H9 (cell line): ENCODE data around the gene IRS2. TPM values are rescaled to one million over a fixed set of nuclear protein-coding genes. Genes with fewer than 3 reads are reported as not detected.

ENCODE experiments used
- DNase-seq: peaks from one replicate; pipeline ENCODE4 v3.0.0-alpha.2; 2017
- H2AFZ ChIP-seq: one replicate; pipeline ENCODE4 v1.6.1; 2013; ENCODE audit warnings: mild to moderate bottlenecking, low read length, control low read depth, moderate library complexity
- H2AK5ac ChIP-seq: 2 replicates; pipeline ENCODE4 v1.6.1; 2013; ENCODE audit warnings: low read length, control low read depth, mixed read lengths; ENCODE audit not compliant: insufficient read length
- H2BK120ac ChIP-seq: one replicate; pipeline ENCODE4 v1.6.1; 2013; ENCODE audit warnings: low read depth, mild to moderate bottlenecking, low read length, control low read depth, inconsistent platforms; ENCODE audit not compliant: poor library complexity, severe bottlenecking
- H2BK12ac ChIP-seq: 2 replicates; pipeline ENCODE4 v1.6.1; 2013; ENCODE audit warnings: low read length, control low read depth, mixed read lengths, low read depth; ENCODE audit not compliant: insufficient read length
- H2BK15ac ChIP-seq: 2 replicates; pipeline ENCODE4 v1.6.1; 2013; ENCODE audit warnings: low read depth, low read length, control low read depth
- H2BK20ac ChIP-seq: one replicate; pipeline ENCODE4 v1.6.1; 2013; ENCODE audit warnings: low read depth, mild to moderate bottlenecking, low read length, control low read depth, inconsistent platforms; ENCODE audit not compliant: poor library complexity, severe bottlenecking
- H2BK5ac ChIP-seq: 2 replicates; pipeline ENCODE4 v1.6.1; 2013; ENCODE audit warnings: low read length, control low read depth, mixed read lengths; ENCODE audit not compliant: insufficient read length
- H3K14ac ChIP-seq: 2 replicates; pipeline ENCODE4 v1.6.1; 2013; ENCODE audit warnings: low read length, control low read depth; ENCODE audit not compliant: insufficient read depth
- H3K18ac ChIP-seq: 2 replicates; pipeline ENCODE4 v1.6.1; 2013; ENCODE audit warnings: low read depth, mild to moderate bottlenecking, mixed read lengths, low read length, control low read depth; ENCODE audit not compliant: insufficient read length
- H3K23ac ChIP-seq: 2 replicates; pipeline ENCODE4 v1.6.1; 2013; ENCODE audit warnings: low read length, control low read depth, mixed read lengths, low read depth; ENCODE audit not compliant: insufficient read length
- H3K23me2 ChIP-seq: 2 replicates; pipeline ENCODE4 v1.6.1; 2013; ENCODE audit warnings: low read depth, mild to moderate bottlenecking, mixed read lengths, low read length, control low read depth; ENCODE audit not compliant: insufficient read length, poor library complexity, severe bottlenecking
- H3K27ac ChIP-seq: 2 replicates; pipeline ENCODE4 v1.5.1; 2013; ENCODE audit warnings: low read length, control low read depth, mixed read lengths, low read depth; ENCODE audit not compliant: insufficient read length
- H3K27me3 ChIP-seq: 2 replicates; pipeline ENCODE4 v1.6.1; 2013; ENCODE audit warnings: low read length, control low read depth, inconsistent platforms; ENCODE audit not compliant: insufficient read depth
- H3K4ac ChIP-seq: 2 replicates; pipeline ENCODE4 v1.6.1; 2013; ENCODE audit warnings: low read depth, mild to moderate bottlenecking, control low read depth, inconsistent platforms, low read length, moderate library complexity
- H3K4me1 ChIP-seq: 2 replicates; pipeline ENCODE4 v1.6.1; 2013; ENCODE audit warnings: low read length, control low read depth, inconsistent platforms; ENCODE audit not compliant: insufficient read depth
- H3K4me2 ChIP-seq: 2 replicates; pipeline ENCODE4 v1.6.1; 2013; ENCODE audit warnings: low read length, control low read depth, mixed read lengths; ENCODE audit not compliant: insufficient read length, insufficient read depth
- H3K56ac ChIP-seq: 2 replicates; pipeline ENCODE4 v1.6.1; 2013; ENCODE audit warnings: low read depth, mild to moderate bottlenecking, mixed read lengths, low read length, control low read depth; ENCODE audit not compliant: insufficient read length
- H3K79me1 ChIP-seq: 2 replicates; pipeline ENCODE4 v1.6.1; 2013; ENCODE audit warnings: low read depth, mild to moderate bottlenecking, moderate library complexity, low read length, control low read depth, inconsistent platforms; ENCODE audit not compliant: insufficient read depth, poor library complexity, severe bottlenecking
- H3K79me2 ChIP-seq: 2 replicates; pipeline ENCODE4 v1.6.1; 2013; ENCODE audit warnings: low read length, control low read depth, inconsistent platforms; ENCODE audit not compliant: insufficient read depth
- H3K9ac ChIP-seq: 2 replicates; pipeline ENCODE4 v1.6.1; 2013; ENCODE audit warnings: low read length, control low read depth, mixed read lengths; ENCODE audit not compliant: insufficient read length; ENCODE audit errors: extremely low read depth
- H3K9me3 ChIP-seq: one replicate; pipeline ENCODE4 v1.6.1; 2013; ENCODE audit warnings: low read depth, low read length, inconsistent platforms; ENCODE audit not compliant: control insufficient read depth
- H3T11ph ChIP-seq: one replicate; pipeline ENCODE4 v1.6.1; 2013; ENCODE audit warnings: mild to moderate bottlenecking, low read length, control low read depth, inconsistent platforms
- H4K20me1 ChIP-seq: one replicate; pipeline ENCODE4 v1.6.1; 2013; ENCODE audit not compliant: control insufficient read depth, insufficient read length, insufficient read depth
- H4K5ac ChIP-seq: 2 replicates; pipeline ENCODE4 v1.6.1; 2013; ENCODE audit warnings: low read depth, mild to moderate bottlenecking, mixed read lengths, low read length, control low read depth; ENCODE audit not compliant: insufficient read length
- H4K8ac ChIP-seq: replicated peaks from 2 replicates; pipeline ENCODE4 v1.6.1; 2013; ENCODE audit warnings: low read length, control low read depth, mixed read lengths, low read depth; ENCODE audit not compliant: insufficient read length
- H4K91ac ChIP-seq: 2 replicates; pipeline ENCODE4 v1.6.1; 2013; ENCODE audit warnings: low read depth, mild to moderate bottlenecking, moderate library complexity, mixed read lengths, low read length, control low read depth; ENCODE audit not compliant: insufficient read length
- H3K27ac Mint-ChIP-seq, 3 experiments: 2 replicates in 2 of 3; 3 replicates in 1 of 3; pipeline ENCODE4 v1.8.0; 2020 to 2021; ENCODE audit warnings: mixed read lengths in 3 of 3, mild to moderate bottlenecking in 1 of 3, moderate library complexity in 1 of 3
- H3K27me3 Mint-ChIP-seq: 2 replicates; pipeline ENCODE4 v1.8.0; 2021; ENCODE audit warnings: low read depth, mild to moderate bottlenecking, moderate library complexity, mixed read lengths
- H3K36me3 Mint-ChIP-seq, 3 experiments: 2 replicates in 2 of 3; 3 replicates in 1 of 3; pipeline ENCODE4 v1.8.0; 2020 to 2021; ENCODE audit warnings: low read depth in 3 of 3, mixed read lengths in 3 of 3; ENCODE audit not compliant: insufficient read depth in 1 of 3
- H3K4me1 Mint-ChIP-seq, 2 experiments: 2 replicates each; pipeline ENCODE4 v1.8.0; 2020; ENCODE audit warnings: mixed read lengths in 2 of 2
- H3K4me3 Mint-ChIP-seq, 2 experiments: 2 replicates in 1 of 2; 3 replicates in 1 of 2; pipeline ENCODE4 v1.8.0; 2020 to 2021; ENCODE audit warnings: mild to moderate bottlenecking in 2 of 2, mixed read lengths in 2 of 2, moderate library complexity in 1 of 2
- H3K9me3 Mint-ChIP-seq, 2 experiments: 2 replicates in 1 of 2; 3 replicates in 1 of 2; pipeline ENCODE4 v1.8.0; 2020; ENCODE audit warnings: mild to moderate bottlenecking in 2 of 2, mixed read lengths in 2 of 2, moderate library complexity in 1 of 2
- WGBS: extraction: QIAGEN DNeasy Blood & Tissue Kit; methylation state at CpG from one replicate; pipeline ENCODE4 v1.1.7; 2013; ENCODE audit warnings: missing lambda C conversion rate, low lambda C conversion rate, mixed read lengths; ENCODE audit not compliant: insufficient read length; ENCODE audit errors: extremely low coverage; 5-methylcytosine and 5-hydroxymethylcytosine counted together
- total RNA-seq: library from RNA; stranded (reverse); gene quantifications from 2 replicates; pipeline ENCODE4 v1.2.1, GENCODE V29; 2021
- TF ChIP-seq, protein P1 (sequence below): fragments of 200-600 bp; sonication (generic); conservative IDR thresholded peaks from 3 replicates; pipeline ENCODE4 v1.8.0; 2021; ENCODE audit warnings: antibody characterized with exemption, mild to moderate bottlenecking

The IRS2 gene
- total RNA-seq, 1 experiment from 2014 or later: 10.1 TPM

DNA sequence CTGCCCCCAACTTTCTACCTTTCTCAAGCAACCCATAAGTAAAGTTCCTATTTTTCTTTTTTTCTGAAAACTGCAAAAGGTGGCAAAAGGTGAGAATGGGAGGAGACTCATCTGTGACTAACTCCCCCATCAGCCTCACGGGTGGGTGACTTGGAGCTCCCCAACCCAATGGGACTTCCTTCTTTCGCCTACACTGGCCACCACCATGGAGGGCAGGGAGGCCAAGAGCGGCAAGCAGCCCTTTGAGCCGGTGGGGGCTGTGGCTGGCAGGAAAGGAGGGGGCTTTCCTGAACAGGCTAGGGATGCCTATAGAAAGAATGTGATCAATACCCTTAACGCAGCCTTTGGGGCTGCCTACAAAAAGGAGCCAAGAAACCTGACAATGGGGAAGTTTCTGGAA, 16.5 kb downstream of the IRS2 start:
- WGBS: no CpG with 5 or more reads among the region's 5 CpGs
- no peak overlapping the region for H3K18ac ChIP-seq
- H3K56ac ChIP-seq: no peak overlapping the region
- TF ChIP-seq, protein P1, sequence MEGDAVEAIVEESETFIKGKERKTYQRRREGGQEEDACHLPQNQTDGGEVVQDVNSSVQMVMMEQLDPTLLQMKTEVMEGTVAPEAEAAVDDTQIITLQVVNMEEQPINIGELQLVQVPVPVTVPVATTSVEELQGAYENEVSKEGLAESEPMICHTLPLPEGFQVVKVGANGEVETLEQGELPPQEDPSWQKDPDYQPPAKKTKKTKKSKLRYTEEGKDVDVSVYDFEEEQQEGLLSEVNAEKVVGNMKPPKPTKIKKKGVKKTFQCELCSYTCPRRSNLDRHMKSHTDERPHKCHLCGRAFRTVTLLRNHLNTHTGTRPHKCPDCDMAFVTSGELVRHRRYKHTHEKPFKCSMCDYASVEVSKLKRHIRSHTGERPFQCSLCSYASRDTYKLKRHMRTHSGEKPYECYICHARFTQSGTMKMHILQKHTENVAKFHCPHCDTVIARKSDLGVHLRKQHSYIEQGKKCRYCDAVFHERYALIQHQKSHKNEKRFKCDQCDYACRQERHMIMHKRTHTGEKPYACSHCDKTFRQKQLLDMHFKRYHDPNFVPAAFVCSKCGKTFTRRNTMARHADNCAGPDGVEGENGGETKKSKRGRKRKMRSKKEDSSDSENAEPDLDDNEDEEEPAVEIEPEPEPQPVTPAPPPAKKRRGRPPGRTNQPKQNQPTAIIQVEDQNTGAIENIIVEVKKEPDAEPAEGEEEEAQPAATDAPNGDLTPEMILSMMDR: no peak
- H3K79me1 ChIP-seq: no peaks in the 10 kb centered on the region
- H3K27me3 Mint-ChIP-seq: no peaks in the 10 kb centered on the region
- no peak overlapping the region for H2BK5ac ChIP-seq
- no peak overlapping the region for H4K91ac ChIP-seq
- H2BK15ac ChIP-seq: no peak overlapping the region
- no peak overlapping the region for H3K23ac ChIP-seq
- no peak overlapping the region for H3K4me2 ChIP-seq
- no peaks in the 10 kb centered on the region for H3K9me3 Mint-ChIP-seq
- no peak overlapping the region for H3K4ac ChIP-seq
- no peaks in the 10 kb centered on the region for H3K27me3 ChIP-seq
- no peaks in the 10 kb centered on the region for H3K9me3 ChIP-seq
- no peak overlapping the region for H2AK5ac ChIP-seq
- no peak overlapping the region for H3K9ac ChIP-seq
- H4K20me1 ChIP-seq: no peaks in the 10 kb centered on the region
- no peak overlapping the region for H2AFZ ChIP-seq
- no peak overlapping the region for H3T11ph ChIP-seq
- peaks cover 11 to 25% (median 24%) of the 10 kb centered on the region in 3 experiments; a peak in 6 of 7 replicates for H3K36me3 Mint-ChIP-seq
- H3K27ac Mint-ChIP-seq: no peak overlapping the region
- H3K4me3 Mint-ChIP-seq: no peak overlapping the region; a peak in 1 of 5 replicates
- DNase-seq: no peak
- no peak overlapping the region for H2BK12ac ChIP-seq
- H2BK20ac ChIP-seq: no peak overlapping the region
- H3K79me2 ChIP-seq: no peaks in the 10 kb centered on the region; the same call in 1 of the 2 replicates
- no peak overlapping the region; the same call in 1 of the 2 replicates for H3K14ac ChIP-seq
- H4K8ac ChIP-seq: no peak overlapping the region
- no peaks in the 10 kb centered on the region; the same call in none of the 2 replicates for H3K4me1 ChIP-seq
- no peak overlapping the region for H3K27ac ChIP-seq
- H4K5ac ChIP-seq: no peak overlapping the region
- H2BK120ac ChIP-seq: no peak overlapping the region
- H3K23me2 ChIP-seq: no peaks in the 10 kb centered on the region
- H3K4me1 Mint-ChIP-seq: peaks cover 9 to 15% of the 10 kb centered on the region in 2 experiments; a peak in 3 of 4 replicates
